Fibroblast of gingiva (primary cell): ENCODE measurements around the gene MUL1.
"Not testable (repeated sequence)": the region's sequence is repeated elsewhere in the genome, so short reads cannot be mapped to it uniquely, and the experiment has no call there.

Source experiments
- DNase-seq: peaks from one replicate; pipeline ENCODE4 v3.0.0-alpha.2; 2011; ENCODE audit warnings: low read depth

MUL1 gene, protein sequence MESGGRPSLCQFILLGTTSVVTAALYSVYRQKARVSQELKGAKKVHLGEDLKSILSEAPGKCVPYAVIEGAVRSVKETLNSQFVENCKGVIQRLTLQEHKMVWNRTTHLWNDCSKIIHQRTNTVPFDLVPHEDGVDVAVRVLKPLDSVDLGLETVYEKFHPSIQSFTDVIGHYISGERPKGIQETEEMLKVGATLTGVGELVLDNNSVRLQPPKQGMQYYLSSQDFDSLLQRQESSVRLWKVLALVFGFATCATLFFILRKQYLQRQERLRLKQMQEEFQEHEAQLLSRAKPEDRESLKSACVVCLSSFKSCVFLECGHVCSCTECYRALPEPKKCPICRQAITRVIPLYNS

DNA sequence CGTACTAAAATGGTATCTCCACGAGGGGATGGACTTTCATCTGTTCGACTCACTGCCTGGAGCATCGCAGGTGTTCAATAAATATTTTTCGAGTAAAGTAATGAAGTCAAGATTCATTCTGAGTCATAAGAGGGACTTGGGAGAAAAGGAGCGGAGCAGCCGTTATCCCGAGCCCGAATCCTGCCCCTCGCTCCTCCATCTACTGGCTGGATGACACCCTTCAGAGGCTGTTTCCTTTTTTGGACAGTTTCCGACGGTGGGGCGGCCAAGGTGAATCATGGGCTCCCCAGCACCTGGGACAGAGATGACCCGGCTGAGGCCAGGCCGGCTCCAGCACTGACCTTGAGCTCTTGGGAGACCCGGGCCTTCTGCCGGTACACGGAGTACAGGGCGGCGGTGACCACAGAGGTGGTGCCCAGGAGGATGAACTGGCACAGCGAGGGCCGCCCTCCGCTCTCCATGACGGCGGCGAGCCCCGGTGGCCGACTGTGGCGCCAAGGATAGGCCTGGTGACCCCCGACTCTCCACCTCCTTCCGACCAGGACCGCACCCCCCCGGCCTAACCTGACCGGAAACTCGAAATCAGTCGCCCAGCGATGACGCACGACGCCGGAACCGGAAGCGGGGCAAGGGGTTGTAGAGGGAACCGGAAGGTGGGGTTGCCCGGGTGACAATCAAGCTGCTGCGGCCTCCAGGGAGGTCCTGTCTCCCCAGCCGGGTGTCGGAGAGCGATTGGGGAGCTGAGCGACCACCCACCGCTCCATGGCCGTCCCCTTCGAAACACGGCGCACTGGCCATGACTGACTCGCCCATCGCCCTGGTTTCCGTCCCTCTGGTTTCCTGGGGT, at the start of gene MUL1:
Gene MUL1 (minus strand): TSS at position 588 of the 847 bp plus-strand sequence. CDS start 127 bp downstream, at position 461.
- DNase-seq: peak; percentile 89

DNA sequence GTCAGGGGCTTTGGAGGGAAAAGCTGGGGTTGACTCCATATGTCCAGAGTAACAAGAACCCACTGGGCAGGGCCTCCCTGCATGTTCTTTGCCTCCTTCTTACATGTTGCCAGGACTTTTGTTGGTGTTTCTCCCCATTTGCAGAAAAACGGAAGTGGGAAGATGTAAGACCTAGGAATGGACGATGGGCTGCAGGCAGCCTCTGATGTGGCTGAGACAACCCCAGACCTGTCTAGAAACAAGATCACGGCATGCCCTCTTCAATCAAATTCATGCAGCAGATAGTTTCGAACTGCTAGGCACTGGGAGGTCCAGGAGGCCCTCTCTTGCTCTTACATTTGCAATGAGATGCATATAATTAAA, 47.8 kb upstream of the MUL1 start:
- no peak for DNase-seq

DNA sequence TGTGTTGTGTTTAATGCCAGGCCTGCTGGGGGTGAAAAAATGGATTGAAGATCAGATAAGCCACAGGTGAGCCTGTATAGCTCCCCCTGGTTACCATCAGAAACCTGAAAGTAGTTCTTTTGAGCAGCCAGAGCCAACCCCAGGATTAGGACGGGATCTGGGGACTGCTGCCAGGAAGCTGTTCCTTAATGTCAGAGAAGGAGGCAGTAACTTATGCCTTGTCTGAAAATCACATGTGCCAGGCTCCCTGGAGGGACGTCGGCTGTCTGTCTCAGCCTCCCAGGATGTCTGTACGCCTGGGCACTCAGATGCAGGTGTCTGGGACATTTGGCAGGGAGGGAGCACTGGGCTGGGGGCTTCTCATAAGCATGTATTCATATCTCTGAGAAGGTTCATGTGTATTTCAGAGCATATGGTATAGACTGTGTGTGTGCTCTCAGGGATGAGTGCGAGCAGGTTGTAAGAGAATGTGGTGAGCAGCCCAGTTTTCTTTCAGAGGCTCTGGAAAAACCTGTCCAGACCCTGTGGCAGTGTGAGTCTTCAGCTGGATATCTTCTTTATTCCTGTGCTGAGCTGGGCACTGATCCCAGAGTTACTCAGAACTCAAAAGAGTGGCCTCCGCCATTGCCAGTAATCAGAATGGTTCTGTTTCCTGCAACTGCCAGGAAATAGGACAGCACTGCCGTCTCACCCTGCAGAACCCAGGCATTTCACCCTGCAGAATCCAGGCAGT, 47.2 kb upstream of the MUL1 start:
- no peak for DNase-seq

DNA sequence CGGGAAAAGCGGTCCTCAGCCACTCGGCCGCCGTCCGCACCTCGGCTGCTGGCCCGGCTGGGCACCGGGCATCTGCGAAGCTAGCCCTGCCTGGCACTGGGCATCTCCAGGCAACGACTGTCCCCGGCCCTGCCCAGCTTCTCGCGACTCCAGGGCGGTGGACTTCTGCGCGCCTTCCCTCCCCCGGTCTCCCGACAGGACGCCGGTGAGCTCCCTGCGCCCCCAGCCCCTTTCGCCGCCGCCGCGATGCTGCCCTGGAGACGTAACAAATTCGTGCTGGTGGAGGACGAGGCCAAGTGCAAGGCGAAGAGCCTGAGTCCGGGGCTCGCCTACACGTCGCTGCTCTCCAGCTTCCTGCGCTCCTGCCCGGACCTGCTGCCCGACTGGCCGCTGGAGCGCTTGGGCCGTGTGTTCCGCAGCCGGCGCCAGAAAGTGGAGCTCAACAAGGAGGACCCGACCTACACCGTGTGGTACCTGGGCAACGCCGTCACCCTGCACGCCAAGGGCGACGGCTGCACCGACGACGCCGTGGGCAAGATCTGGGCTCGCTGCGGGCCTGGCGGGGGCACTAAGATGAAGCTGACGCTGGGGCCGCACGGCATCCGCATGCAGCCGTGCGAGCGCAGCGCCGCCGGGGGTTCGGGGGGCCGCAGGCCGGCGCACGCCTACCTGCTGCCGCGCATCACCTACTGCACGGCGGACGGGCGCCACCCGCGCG, 44.9 kb upstream of the MUL1 start:
- no peak for DNase-seq

DNA sequence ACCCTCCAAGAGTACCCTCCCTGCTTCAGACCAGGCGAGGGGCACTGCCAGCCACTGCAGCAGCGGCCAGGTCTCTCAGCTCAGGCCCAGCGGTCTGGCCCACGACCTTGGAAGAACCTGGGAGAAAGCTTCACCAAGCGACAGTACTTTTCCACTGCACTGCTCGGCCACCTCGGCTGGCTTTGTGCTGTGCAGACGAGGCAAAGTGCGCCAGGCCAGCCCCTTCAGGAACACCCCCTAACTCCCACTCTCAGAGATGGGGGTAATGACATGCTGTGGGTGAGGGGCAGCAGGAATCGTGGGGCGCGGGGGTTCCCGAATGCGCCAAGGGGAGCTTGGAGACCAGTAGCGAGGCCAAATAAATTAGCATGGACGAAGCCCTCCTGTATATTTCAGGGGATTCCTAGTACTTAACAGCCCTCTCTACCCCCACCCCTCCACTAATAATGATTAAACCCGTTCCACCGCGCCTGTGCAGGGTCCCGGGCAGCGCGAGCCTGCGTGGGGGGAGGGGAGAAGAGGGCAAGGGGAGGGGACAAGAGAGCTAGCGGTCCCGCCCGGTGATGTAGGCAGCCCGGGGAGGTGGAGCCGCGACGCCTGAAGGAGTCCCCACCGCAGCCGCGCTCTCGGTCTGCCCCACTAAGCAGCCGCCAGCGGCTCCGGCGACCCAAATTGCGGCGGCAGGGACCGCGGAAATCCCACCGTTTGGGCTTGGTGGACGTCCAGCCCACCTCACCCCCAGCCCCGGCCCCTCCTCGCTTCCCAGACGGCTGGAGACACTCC, 44.2 kb upstream of the MUL1 start, which contains the start of gene FAM43B:
Gene FAM43B (plus strand): TSS at position 629 of the 783 bp plus-strand sequence. CDS start 401 bp downstream, outside the sequence.
- DNase-seq: no peak

DNA sequence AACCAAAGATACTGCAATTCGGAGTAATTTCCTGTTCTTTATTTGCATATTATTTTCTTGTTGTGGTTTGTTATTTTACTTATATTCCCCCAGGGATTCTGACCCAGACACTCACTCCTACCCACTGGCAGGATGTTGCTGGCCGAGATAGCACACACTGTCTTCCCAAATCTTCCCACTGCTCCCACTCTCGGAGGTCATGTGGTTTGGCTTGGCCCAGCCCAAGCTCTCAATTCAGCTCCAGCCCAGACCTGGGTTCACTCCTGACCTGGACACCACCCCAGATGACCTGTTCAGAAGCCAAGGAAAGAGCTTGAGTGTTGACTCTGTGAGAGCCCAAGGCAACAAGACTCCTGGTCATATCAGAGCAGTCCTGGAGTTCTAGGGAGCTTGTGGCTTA, 43.2 kb upstream of the MUL1 start:
- no peak for DNase-seq

DNA sequence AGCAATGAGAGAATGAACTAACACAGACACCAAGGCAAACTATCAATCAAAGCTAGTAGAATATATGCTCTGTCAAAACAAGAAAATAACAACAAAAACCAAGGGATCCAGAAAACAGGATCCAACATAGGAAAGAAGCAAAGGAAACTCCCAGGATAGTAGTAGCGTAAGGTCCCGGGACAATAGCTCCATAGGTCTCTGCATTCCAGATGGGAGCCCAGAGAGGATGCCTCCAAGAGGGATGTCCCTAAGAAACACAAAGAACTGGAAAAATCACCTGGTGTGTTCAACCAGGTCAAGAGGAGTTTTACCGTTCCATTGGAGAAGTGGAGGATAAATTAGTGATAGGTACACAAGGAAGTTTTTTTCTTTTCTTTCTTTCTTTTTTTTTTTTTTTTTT, 38.7 kb upstream of the MUL1 start:
- DNase-seq: no peak

DNA sequence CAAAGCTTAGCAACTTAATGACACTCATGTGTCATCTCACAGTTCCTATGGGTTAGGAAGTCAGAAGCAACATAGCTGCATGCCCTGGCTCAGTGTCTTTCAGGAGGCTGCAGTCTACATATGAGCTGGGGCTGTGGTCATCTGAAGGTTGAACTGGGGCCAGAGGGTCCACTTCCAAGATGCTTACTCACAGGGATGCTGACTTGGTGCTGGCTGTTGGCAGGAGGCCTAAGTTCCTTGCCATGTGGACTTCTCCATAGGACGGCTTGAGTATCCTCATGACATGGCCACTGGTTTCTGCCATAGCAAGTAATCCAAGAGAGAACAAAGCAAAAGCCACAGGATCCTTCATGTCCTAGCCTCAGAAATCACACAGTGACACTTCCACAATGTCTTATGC, 32.3 kb upstream of the MUL1 start:
- no peak for DNase-seq

DNA sequence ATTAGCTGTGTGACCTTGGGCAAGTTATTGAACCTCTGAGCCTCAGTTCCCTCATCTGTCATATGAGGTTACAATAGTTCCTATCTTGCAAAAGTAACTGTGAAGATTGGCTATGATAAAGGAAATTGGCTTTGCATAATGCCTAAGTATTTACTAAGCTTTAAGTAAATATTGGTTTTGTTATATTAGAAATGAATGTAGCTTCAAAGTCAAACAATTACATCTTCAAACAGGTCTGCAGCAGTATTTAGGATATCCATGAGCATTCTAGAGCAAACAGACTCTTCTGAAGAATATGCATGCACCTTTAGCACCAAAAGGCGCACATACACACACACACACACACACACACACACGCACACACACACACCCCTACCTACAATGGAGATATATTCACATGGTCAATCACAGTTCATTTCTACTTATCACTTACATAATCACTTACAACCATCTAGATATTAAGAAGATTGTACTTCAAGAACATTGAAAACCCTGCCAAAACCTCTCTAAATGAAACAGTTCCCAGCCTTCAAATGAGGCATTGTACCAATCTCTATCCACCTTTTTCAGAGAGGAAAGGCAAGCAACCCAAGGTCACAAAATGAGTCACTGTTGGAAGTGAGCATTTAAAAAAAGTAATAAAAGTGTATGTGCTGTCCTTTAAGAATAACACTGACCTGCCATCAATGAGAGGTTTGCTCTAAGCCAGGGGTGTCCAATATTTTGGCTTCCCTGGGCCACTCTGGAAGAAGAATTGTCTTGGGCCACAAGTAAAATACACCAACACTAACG, 31.0 kb upstream of the MUL1 start:
- no peak for DNase-seq

DNA sequence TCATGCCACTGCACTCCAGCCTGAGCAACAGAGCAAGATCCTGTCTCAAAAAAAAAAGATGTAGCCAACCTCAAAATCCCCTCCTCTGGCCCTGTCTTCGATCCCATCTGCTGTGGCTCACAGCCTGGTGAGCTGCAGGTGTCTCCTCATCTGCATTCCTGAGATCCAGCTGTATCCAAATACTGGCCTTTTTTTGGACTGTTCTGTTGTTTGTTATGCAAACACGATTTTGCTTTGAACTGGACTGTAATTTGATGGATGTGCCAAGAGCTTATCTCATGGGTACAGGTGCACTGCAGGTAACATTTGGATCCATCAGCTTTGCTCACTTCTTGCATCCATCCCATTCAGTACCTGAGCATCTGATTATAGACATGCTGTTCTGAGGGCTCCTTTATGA, 30.3 kb upstream of the MUL1 start:
- no peak for DNase-seq

DNA sequence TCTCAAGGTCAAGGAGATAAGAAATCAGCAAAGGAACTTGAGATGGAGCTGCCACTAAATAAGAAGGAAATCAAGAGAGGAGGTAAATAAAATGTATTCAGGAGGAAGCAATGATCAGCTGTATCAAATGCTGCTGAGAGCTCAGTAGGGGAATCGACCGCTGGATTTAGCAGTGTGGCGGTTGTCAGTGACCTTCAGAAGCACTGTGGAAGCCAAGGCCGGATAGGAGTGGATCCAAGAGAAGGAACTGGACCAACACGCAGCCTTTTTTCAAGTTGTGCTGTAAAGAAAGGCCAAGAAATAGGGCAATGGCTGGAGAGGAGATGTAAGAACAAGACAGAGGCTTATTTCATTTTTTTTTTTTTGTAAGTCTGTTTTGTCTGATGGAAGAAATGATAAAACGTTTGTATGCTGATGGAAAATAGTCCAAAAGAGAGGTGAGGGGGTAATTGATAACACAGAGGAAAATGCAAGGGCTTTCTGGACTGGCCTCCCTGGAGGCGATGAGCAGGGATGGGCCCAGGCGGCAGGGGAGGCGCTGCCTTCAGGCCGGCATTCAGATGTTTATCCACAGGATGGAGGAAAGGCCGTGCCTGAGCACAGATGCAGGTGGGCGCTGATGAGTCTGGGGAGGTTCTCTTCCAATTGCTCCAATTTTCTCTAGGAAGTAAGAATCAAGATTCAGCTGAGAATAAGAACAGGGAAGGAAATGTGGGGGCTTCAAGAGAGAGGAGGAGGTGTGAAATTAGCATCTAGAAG, 26.9 kb upstream of the MUL1 start:
- no peak for DNase-seq

DNA sequence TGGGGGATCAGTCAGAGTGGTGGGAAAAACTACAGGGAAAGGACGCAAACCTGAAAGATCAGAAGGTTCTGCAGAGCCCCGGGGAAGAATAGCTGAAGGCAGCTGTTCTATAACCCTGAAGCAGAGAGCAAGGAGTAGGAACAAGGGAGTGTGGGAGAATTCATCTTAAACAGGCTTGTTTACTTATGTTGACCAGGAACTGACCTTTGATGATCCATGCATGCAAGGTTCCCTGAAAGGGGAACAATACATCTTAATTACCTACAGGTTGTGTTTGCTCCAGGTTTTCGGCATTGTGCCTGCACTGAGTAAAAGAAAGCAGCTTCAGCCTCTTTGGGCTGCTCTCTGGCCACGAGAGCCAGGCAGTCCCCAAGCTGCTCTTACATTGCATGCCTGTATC, 25.7 kb upstream of the MUL1 start:
- DNase-seq: no peak

DNA sequence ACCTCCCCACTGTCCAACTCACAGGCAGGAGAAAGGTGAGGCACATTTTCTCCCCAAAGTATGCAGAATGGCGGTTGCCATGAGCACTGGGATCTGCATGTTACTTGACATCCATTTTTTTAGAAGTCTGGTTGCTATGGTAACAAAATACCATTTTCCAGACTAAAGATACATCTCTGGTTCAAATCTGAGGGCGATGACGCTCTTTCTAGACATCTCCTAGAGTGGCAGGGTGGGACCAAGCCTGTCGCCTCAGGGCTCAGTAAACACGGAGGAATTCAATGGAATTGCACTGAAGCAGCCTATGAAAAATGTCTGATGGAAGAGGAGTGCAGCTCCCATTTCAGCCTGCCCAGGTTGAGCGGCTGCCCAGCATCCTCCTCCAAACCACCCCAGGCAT, 22.9 kb upstream of the MUL1 start:
- no peak for DNase-seq

DNA sequence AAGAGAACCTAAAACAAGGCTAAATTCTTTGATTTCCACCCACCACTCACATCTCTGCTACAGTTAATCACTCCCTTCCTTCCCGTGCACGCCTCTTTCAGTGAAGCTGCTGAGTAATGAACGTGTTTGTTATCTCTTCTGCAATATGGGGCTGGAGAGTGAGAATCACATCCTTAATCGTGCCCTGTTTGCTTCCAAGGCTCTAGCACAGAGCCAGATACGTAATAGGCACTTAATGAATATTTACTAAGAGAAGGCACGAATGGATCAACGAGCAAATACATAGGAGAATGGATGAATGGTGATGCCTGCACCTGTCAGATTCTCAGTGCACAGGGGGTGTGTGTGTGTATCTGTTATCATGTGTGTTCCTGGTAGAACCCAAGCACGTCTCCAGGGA, 22.4 kb upstream of the MUL1 start:
- DNase-seq: no peak

DNA sequence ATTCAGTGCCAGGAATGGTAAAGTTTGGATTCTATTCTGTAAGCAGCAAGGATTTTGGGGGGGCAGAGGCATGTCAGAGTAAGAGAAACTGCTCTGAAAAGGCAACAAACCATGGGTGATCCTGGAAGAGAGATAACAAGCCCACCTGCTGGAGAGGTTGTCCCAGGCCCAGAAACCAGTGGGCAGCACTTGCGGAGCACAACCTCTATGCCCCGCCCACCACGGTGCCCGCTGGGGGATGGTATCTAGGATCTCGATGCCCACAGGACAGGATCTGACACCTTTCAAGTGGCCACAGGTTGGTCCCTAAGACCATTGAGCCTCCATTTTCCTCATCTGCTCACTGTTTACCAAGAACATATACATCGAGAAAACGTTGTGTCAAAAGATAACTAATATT, 20.3 kb upstream of the MUL1 start:
- DNase-seq: no peak

DNA sequence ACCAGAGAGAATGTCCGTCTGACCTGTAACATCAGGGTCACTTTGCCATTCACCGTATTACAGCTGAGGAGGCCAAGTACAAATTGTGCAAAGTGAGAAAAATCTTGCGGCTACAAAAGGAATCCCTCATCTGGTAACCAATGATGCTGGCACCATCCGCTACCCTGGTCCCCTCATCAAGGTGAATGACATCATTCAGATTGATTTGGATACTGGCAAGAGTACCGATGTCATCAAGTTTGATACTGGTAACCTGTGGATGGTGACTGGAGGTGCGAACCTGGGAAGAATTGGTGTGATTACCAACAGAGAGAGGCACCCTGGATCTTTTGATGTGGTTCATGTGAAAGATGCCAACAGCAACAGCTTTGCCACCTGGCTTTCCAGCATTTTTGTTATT, 18.3 kb upstream of the MUL1 start:
- DNase-seq: no peak

DNA sequence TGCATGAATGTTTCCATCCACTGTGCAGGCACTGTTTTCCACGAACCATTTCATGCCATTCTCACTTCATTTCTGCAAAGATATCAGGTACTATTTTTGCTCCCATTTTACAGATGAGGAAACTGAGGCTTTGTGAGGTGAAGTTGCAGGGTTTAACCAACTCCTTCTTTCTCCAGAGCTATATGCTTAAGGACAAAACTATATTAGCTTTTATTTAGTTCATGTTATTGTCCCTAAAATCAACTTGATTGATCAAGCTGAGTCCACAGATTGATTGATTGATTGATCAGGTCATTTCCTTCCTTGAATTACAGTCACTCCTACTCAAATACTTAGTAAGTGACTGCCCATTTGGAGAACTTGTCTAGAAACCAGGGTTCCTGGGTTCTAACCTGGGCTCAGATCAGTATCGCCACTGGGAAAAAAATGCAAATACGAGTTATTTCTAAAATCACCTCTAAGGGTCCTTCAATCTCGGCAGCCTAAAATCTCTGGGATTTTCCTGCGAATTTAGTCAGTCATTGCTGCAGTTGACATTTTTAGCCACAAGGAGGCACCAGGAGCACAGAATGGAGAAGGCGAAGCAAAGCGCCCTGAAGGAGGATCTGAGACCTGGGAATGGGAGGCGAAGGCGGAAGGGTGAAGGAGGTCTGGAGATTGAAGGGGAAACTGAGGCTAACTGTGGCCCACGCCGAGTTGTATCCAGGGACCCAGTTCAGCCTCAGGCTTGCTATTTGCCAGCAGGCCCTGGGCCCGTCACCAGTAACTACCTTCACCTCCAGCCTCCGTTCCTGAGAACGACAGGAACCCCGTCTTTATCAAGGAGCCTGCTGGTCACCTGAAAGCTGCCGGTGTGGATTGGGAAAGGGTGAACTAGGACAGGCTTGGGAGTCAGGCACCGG, 14.3 kb upstream of the MUL1 start:
- DNase-seq: peak; percentile 56

DNA sequence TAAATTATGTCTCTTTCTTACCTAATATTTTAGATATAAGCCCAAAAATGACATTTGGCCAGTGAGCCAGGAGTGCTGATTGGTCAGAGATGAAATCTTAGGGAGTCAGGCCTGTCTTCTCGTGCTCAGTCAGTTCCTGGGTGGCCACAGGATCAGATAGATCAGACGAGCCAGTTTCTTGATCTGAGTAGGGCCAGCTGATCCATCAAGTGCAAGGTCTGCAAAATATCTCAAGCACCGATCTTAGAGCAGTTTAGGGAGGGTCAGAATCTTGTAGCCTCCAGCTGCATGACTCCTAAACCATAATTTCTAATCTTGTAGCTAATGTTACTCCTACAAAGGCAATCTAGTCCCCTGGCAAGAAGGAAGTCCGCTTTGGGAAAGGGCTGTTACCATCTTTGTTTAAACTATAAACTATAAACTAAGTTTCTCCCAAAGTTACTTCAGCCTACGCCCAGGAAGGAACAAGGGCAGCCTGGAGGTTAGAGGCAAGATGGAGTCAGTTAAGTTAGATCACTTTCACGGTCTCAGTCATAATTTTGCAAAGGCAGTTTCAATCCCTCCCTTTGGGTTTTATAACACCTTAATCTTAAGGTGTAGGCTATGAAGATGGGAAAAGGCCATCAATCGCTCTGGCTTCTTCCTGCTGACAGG, 11.8 kb upstream of the MUL1 start:
- not testable (repeated sequence) for DNase-seq
